Common myeloid progenitor, CD34-positive (primary cell): ENCODE measurements around the gene SLC25A10.

ENCODE experiments used
- CTCF ChIA-PET: fragments of 350-600 bp; sonication (Branson Sonifier 250); formaldehyde crosslinking; loops from one replicate; lab custom pipeline; 2021; ENCODE audit warnings: antibody characterized with exemption; lab: Charles Lee
- POLR2A ChIA-PET: fragments of 350-600 bp; sonication (Branson Sonifier 250); formaldehyde crosslinking; loops from one replicate; lab custom pipeline; 2021; ENCODE audit warnings: antibody characterized with exemption; lab: Charles Lee
- DNase-seq, 3 donors: peaks; one replicate each; pipeline versions ENCODE4 v3.0.0 to v3.0.0-alpha.2; 2013
- H3K27ac ChIP-seq, 2 experiments: 1 replicate in 1 of 2; 2 replicates in 1 of 2; pipeline ENCODE4 v1.7.0; 2013; ENCODE audit warnings: inconsistent platforms in 2 of 2, low read length in 2 of 2, mild to moderate bottlenecking in 2 of 2, low read depth in 1 of 2, moderate library complexity in 1 of 2; ENCODE audit not compliant: severe bottlenecking in 2 of 2, insufficient read depth in 1 of 2, poor library complexity in 1 of 2
- H3K27me3 ChIP-seq, 5 experiments: replicated peaks in 2 of 5; 1 replicate in 3 of 5; 2 replicates in 2 of 5; pipeline versions ENCODE4 v1.6.1 to v1.7.0; 2013; ENCODE audit warnings: low read length in 4 of 5, mild to moderate bottlenecking in 2 of 5, moderate library complexity in 2 of 5, inconsistent platforms in 1 of 5; ENCODE audit not compliant: insufficient read depth in 5 of 5, control insufficient read depth in 4 of 5
- H3K36me3 ChIP-seq, 4 experiments: 1 replicate in 2 of 4; 2 replicates in 2 of 4; pipeline versions ENCODE4 v1.6.1 to v1.7.0; 2013; ENCODE audit warnings: low read length in 3 of 4, control low read depth in 1 of 4, mild to moderate bottlenecking in 1 of 4; ENCODE audit not compliant: control insufficient read depth in 4 of 4, insufficient read depth in 4 of 4
- H3K4me1 ChIP-seq, 4 experiments: 1 replicate in 3 of 4; 2 replicates in 1 of 4; pipeline versions ENCODE4 v1.6.1 to v1.7.1; 2013; ENCODE audit warnings: low read length in 3 of 4, mild to moderate bottlenecking in 3 of 4, control low read depth in 1 of 4, inconsistent platforms in 1 of 4, moderate library complexity in 1 of 4; ENCODE audit not compliant: control insufficient read depth in 4 of 4, insufficient read depth in 4 of 4; ENCODE audit errors: control extremely low read depth in 1 of 4
- H3K4me3 ChIP-seq, 7 experiments: 1 replicate in 4 of 7; 2 replicates in 3 of 7; pipeline versions ENCODE4 v1.5.1 to v1.7.0; 2013; ENCODE audit warnings: mild to moderate bottlenecking in 7 of 7, low read length in 6 of 7, moderate library complexity in 6 of 7, inconsistent platforms in 2 of 7, low read depth in 2 of 7, control low read depth in 1 of 7; ENCODE audit not compliant: insufficient read depth in 4 of 7, control insufficient read depth in 1 of 7; ENCODE audit errors: extremely low read depth in 1 of 7
- H3K9me3 ChIP-seq, 5 experiments: 1 replicate in 4 of 5; 2 replicates in 1 of 5; pipeline versions ENCODE4 v1.6.1 to v1.7.1; 2013; ENCODE audit warnings: low read length in 4 of 5, mild to moderate bottlenecking in 2 of 5, inconsistent platforms in 1 of 5, low read depth in 1 of 5, moderate library complexity in 1 of 5; ENCODE audit not compliant: control insufficient read depth in 4 of 5, insufficient read depth in 2 of 5; ENCODE audit errors: control extremely low read depth in 1 of 5
- WGBS: methylation state at CpG from one replicate; pipeline ENCODE4 v1.1.5; 2013; ENCODE audit not compliant: insufficient coverage; 5-methylcytosine and 5-hydroxymethylcytosine counted together

SLC25A10 gene

GRCh38 chr17:81693509-81694210 lies 18.4 kb upstream of the SLC25A10 start:
- 96% methylated on average over 18 of the region's 35 CpGs for WGBS
- Histone ChIP-seq H3K9me3 (no peaks in the 10 kb centered on the region), H3K27ac (no peak overlapping the region), H3K27me3 (no peaks in the 10 kb centered on the region), H3K4me1 (no peaks in the 10 kb centered on the region), H3K4me3 (no peak overlapping the region), H3K36me3 (peaks cover 10 to 98% (median 56%) of the 10 kb centered on the region in 4 experiments)
- ChIA-PET CTCF (interaction anchor here (1.6 kb wide), 1 partner anchor 10 kb away, joined by 4 read pairs; the partner anchor contains the start of genes ARL16 and HGS), POLR2A (interaction anchor here (0.7 kb wide), 1 partner anchor 119 kb away, joined by 3 read pairs; no protein-coding TSS in a partner anchor)
- DNase-seq = no peak

- no peak overlapping the region for H3K4me3 ChIP-seq
- DNase-seq = no peak
- no peaks in the 10 kb centered on the region for H3K4me1 ChIP-seq
- 100% methylated on average over 10 of the region's 19 CpGs for WGBS
- ChIA-PET POLR2A (no interaction called here), CTCF (no interaction called here)
- H3K9me3 ChIP-seq = no peaks in the 10 kb centered on the region
- H3K36me3 ChIP-seq = peaks cover 10 to 92% (median 50%) of the 10 kb centered on the region in 4 experiments
- H3K27ac ChIP-seq = no peak overlapping the region
- H3K27me3 ChIP-seq = no peaks in the 10 kb centered on the region
Observed at GRCh38 chr17:81694810-81695209, 17.3 kb upstream of the SLC25A10 start.

GRCh38 chr17:81695211-81695610 lies 16.9 kb upstream of the SLC25A10 start:
- no peaks in the 10 kb centered on the region for H3K4me1 ChIP-seq
- CTCF ChIA-PET = interaction anchor here (0.5 to 1.1 kb wide), 2 partner anchors 10 to 32 kb away, joined by 3 read pairs; no protein-coding TSS in a partner anchor

GRCh38 chr17:81695801-81696200 lies 16.3 kb upstream of the SLC25A10 start:
- ChIA-PET CTCF (interaction anchor here (0.5 to 1.1 kb wide), 3 partner anchors 11 to 33 kb away, joined by 3 to 4 read pairs (median 3); no protein-coding TSS in a partner anchor), POLR2A (no interaction called here)
- Histone ChIP-seq H3K4me1 (peaks cover 0 to 2% (median 0%) of the 10 kb centered on the region in 4 experiments), H3K9me3 (no peaks in the 10 kb centered on the region), H3K4me3 (no peak overlapping the region), H3K27ac (no peak overlapping the region), H3K36me3 (peaks cover 8 to 85% (median 47%) of the 10 kb centered on the region in 4 experiments), H3K27me3 (no peaks in the 10 kb centered on the region)
- 97% methylated on average over 22 of the region's 22 CpGs for WGBS
- no peak for DNase-seq

More at GRCh38 chr17:81695211-81695610, 16.9 kb upstream of the SLC25A10 start:
- POLR2A ChIA-PET = no interaction called here
- H3K36me3 ChIP-seq = peaks cover 10 to 88% (median 47%) of the 10 kb centered on the region in 4 experiments
- whole genome bisulfite sequencing = 97% methylated on average over 6 of the region's 6 CpGs
- H3K9me3 ChIP-seq = no peaks in the 10 kb centered on the region
- no peak overlapping the region for H3K27ac ChIP-seq
- DNase-seq = no peak
- H3K4me3 ChIP-seq = no peak overlapping the region
- H3K27me3 ChIP-seq = no peaks in the 10 kb centered on the region

- ChIA-PET CTCF (interaction anchor here (1.0 to 1.1 kb wide), 2 partner anchors 12 to 21 kb away, joined by 3 to 4 read pairs; no protein-coding TSS in a partner anchor), POLR2A (no interaction called here)
- Histone ChIP-seq H3K4me3 (no peak overlapping the region), H3K27ac (no peak overlapping the region), H3K27me3 (no peaks in the 10 kb centered on the region), H3K4me1 (peaks cover 0 to 8% (median 3%) of the 10 kb centered on the region in 4 experiments), H3K9me3 (no peaks in the 10 kb centered on the region), H3K36me3 (peaks cover 8 to 85% (median 49%) of the 10 kb centered on the region in 4 experiments)
- DNase-seq = no peak
- 98% methylated on average over 37 of the region's 40 CpGs for WGBS
Observed at GRCh38 chr17:81696218-81696941, 15.7 kb upstream of the SLC25A10 start.

- CTCF ChIA-PET = no interaction called here
- Histone ChIP-seq H3K9me3 (no peaks in the 10 kb centered on the region), H3K4me1 (peaks cover 0 to 19% (median 14%) of the 10 kb centered on the region in 4 experiments), H3K27me3 (no peaks in the 10 kb centered on the region), H3K36me3 (peaks cover 8 to 79% (median 45%) of the 10 kb centered on the region in 4 experiments), H3K4me3 (no peak overlapping the region), H3K27ac (no peak overlapping the region)
- WGBS = 96% methylated on average over 21 of the region's 25 CpGs
- DNase-seq = no peak
- POLR2A ChIA-PET = interaction anchor here (1.0 kb wide), 1 partner anchor 14 kb away, joined by 3 read pairs; the partner anchor contains the start of genes ARL16 and HGS
Observed at GRCh38 chr17:81697261-81698044, 14.6 kb upstream of the SLC25A10 start.
